Liver (tissue), 9 donors: ENCODE data around the gene CPLX1. TPM values are rescaled to one million over a fixed set of nuclear protein-coding genes. Genes with fewer than 3 reads are reported as not detected.

Source experiments
- DNase-seq: peaks from one replicate; pipeline ENCODE4 v3.0.0-alpha.2; 2017; ENCODE audit warnings: low spot score
- H3K27ac ChIP-seq, 2 donors: one replicate each; pipeline ENCODE4 v1.7.0; 2013; ENCODE audit warnings: inconsistent platforms in 2 of 2, low read length in 2 of 2, control low read depth in 1 of 2, low read depth in 1 of 2, mild to moderate bottlenecking in 1 of 2
- H3K27me3 ChIP-seq, 4 donors: one replicate each; pipeline versions ENCODE4 v1.6.1 to v1.7.0; 2013; ENCODE audit warnings: low read length in 3 of 4, inconsistent platforms in 1 of 4, mild to moderate bottlenecking in 1 of 4, moderate library complexity in 1 of 4; ENCODE audit not compliant: control insufficient read depth in 4 of 4, insufficient read depth in 4 of 4
- H3K36me3 ChIP-seq, 4 donors: one replicate each; pipeline versions ENCODE4 v1.6.1 to v1.7.0; 2013; ENCODE audit warnings: low read length in 3 of 4, mild to moderate bottlenecking in 3 of 4, low read depth in 1 of 4, moderate library complexity in 1 of 4; ENCODE audit not compliant: control insufficient read depth in 4 of 4, insufficient read depth in 3 of 4
- H3K4me1 ChIP-seq, 4 donors: one replicate each; pipeline versions ENCODE4 v1.6.1 to v1.7.0; 2013; ENCODE audit warnings: low read length in 3 of 4, mild to moderate bottlenecking in 3 of 4, moderate library complexity in 1 of 4; ENCODE audit not compliant: control insufficient read depth in 4 of 4, insufficient read depth in 4 of 4
- H3K4me3 ChIP-seq, 3 donors: one replicate each; pipeline versions ENCODE4 v1.6.1 to v1.7.0; 2013; ENCODE audit warnings: low read length in 3 of 3, control low read depth in 1 of 3, low read depth in 1 of 3, mild to moderate bottlenecking in 1 of 3
- H3K9ac ChIP-seq, 2 donors: one replicate each; pipeline ENCODE4 v1.7.0; 2013; ENCODE audit warnings: low read length in 2 of 2, mild to moderate bottlenecking in 2 of 2, moderate library complexity in 2 of 2, control low read depth in 1 of 2, low read depth in 1 of 2
- H3K9me3 ChIP-seq, 4 donors: one replicate each; pipeline versions ENCODE4 v1.6.1 to v1.7.0; 2013; ENCODE audit warnings: low read length in 3 of 4; ENCODE audit not compliant: control insufficient read depth in 4 of 4
- ATF3 ChIP-seq: IDR thresholded peaks from 2 replicates; pipeline ENCODE4 v1.6.1; 2016; ENCODE audit warnings: antibody characterized with exemption
- CTCF ChIP-seq: fragments of 150-350 bp; IDR thresholded peaks from 2 replicates; pipeline ENCODE4 v1.5.1; 2017; ENCODE audit warnings: improper control_type of control experiment, low read depth, low read length; ENCODE audit not compliant: missing input control
- EGR1 ChIP-seq, 2 donors: IDR thresholded peaks; 2 replicates each; pipeline ENCODE4 v1.6.1; 2016 to 2018; ENCODE audit warnings: antibody characterized with exemption in 2 of 2, low read depth in 2 of 2
- FOXA1 ChIP-seq: IDR thresholded peaks from 2 replicates; pipeline ENCODE4 v1.6.1; 2016; ENCODE audit warnings: antibody characterized with exemption
- FOXA2 ChIP-seq: IDR thresholded peaks from 2 replicates; pipeline ENCODE4 v1.6.1; 2016; ENCODE audit warnings: antibody characterized with exemption
- GABPA ChIP-seq, 2 donors: IDR thresholded peaks in 1 of 2; conservative IDR thresholded peaks in 1 of 2; 2 replicates each; pipeline ENCODE4 v1.6.1; 2016; ENCODE audit warnings: antibody characterized with exemption in 2 of 2, mild to moderate bottlenecking in 1 of 2, moderate library complexity in 1 of 2
- HNF4A ChIP-seq, 2 donors: conservative IDR thresholded peaks; 2 replicates each; pipeline ENCODE4 v1.6.1; 2016; ENCODE audit warnings: antibody characterized with exemption in 2 of 2, mild to moderate bottlenecking in 2 of 2
- HNF4G ChIP-seq: IDR thresholded peaks from 2 replicates; pipeline ENCODE4 v1.6.1; 2016; ENCODE audit warnings: antibody characterized with exemption
- JUND ChIP-seq, 2 donors: IDR thresholded peaks; 2 replicates each; pipeline ENCODE4 v1.6.1; 2016; ENCODE audit warnings: antibody characterized with exemption in 2 of 2
- MAX ChIP-seq: IDR thresholded peaks from 2 replicates; pipeline ENCODE4 v1.6.1; 2016; ENCODE audit warnings: antibody characterized with exemption
- NR2F2 ChIP-seq: IDR thresholded peaks from 2 replicates; pipeline ENCODE4 v1.6.1; 2016; ENCODE audit warnings: antibody characterized with exemption
- RAD21 ChIP-seq, 2 donors: IDR thresholded peaks; 2 replicates each; pipeline ENCODE4 v1.6.1; 2016; ENCODE audit warnings: antibody characterized with exemption in 2 of 2, mild to moderate bottlenecking in 2 of 2
- REST ChIP-seq: IDR thresholded peaks from 2 replicates; pipeline ENCODE4 v1.6.1; 2016; ENCODE audit warnings: antibody characterized with exemption, mild to moderate bottlenecking
- RXRA ChIP-seq, 2 donors: IDR thresholded peaks; 2 replicates each; pipeline ENCODE4 v1.6.1; 2017 to 2018; ENCODE audit warnings: antibody characterized with exemption in 2 of 2, mild to moderate bottlenecking in 1 of 2
- TAF1 ChIP-seq: conservative IDR thresholded peaks from 2 replicates; pipeline ENCODE4 v1.6.1; 2016; ENCODE audit warnings: antibody characterized with exemption, mild to moderate bottlenecking
- YY1 ChIP-seq: IDR thresholded peaks from 2 replicates; pipeline ENCODE4 v1.6.1; 2016; ENCODE audit warnings: antibody characterized with exemption, mild to moderate bottlenecking
- ZBTB33 ChIP-seq: IDR thresholded peaks from 2 replicates; pipeline ENCODE4 v1.6.1; 2016; ENCODE audit warnings: antibody characterized with exemption
- WGBS: extraction: QIAGEN DNeasy Blood & Tissue Kit; methylation state at CpG from one replicate; pipeline ENCODE4 v1.1.7; 2013; 5-methylcytosine and 5-hydroxymethylcytosine counted together
- polyA plus RNA-seq, 2 donors: library from polyadenylated mRNA; stranded (reverse) in 1 of 2; unstranded in 1 of 2; fragments of 200-250 nt in 1 of 2; fragments of >200 nt in 1 of 2; fragmentation: Nextera tagmentation in 1 of 2; extraction: Ambion mirVana in 1 of 2; gene quantifications; one replicate each; pipeline versions ENCODE4 v1.2.1 to v1.2.3, GENCODE V29; 2013 to 2015
- total RNA-seq, 2 donors: library from RNA; depleted of rRNA; stranded (reverse); fragments of >200 nt; gene quantifications; one replicate each; pipeline ENCODE4 v1.2.3, GENCODE V29; 2014
- donor health status: healthy.
- donor health status: healthy.
- donor health status: healthy.
- donor health status: healthy.
- donor health status: healthy.

The CPLX1 gene
- total and polyA plus RNA-seq, 4 donors = 0.14 to 2.8 (median 0.80) TPM

- Histone ChIP-seq H3K9me3 (no peaks in the 10 kb centered on the region), H3K27ac (no peak overlapping the region), H3K36me3 (peaks cover 10 to 21% (median 14%) of the 10 kb centered on the region in 4 donors), H3K4me3 (no peak overlapping the region), H3K4me1 (no peaks in the 10 kb centered on the region), H3K9ac (no peak overlapping the region), H3K27me3 (no peaks in the 10 kb centered on the region)
- no peak for DNase-seq
- 92% methylated on average over 34 of the region's 44 CpGs for WGBS
- TF ChIP-seq RXRA (IDR thresholded peaks at IDR 0.05) (no peak), JUND (IDR thresholded peaks at IDR 0.05) (no peak), RAD21 (IDR thresholded peaks at IDR 0.05) (no peak), EGR1 (IDR thresholded peaks at IDR 0.05; ENCODE audit: low read depth in 2 of 2) (no peak), FOXA1 (no peak), TAF1 (no peak), GABPA (IDR thresholded peaks at IDR 0.05 in 1 of 2, conservative IDR thresholded peaks at IDR 0.05 in 1 of 2) (no peak), ZBTB33 (no peak), FOXA2 (no peak), HNF4G (no peak), YY1 (no peak), ATF3 (no peak), MAX (no peak), HNF4A (conservative IDR thresholded peaks at IDR 0.05) (no peak), REST (no peak), NR2F2 (no peak), CTCF (no peak)
These were observed 81.6 kb downstream of the CPLX1 start for GRCh38 chr4:744212-744841.
